Caco-2 (cell line): ENCODE results near the gene LDB1. TPM values are rescaled to one million over a fixed set of nuclear protein-coding genes. Genes with fewer than 3 reads are reported as not detected.
A peak's percentile ranks its signal among the peaks of the same experiment; 100 is the strongest.

Source experiments
- BruUV-seq: library from RNA; stranded (reverse); fragments of 400-500 nt; replicated peaks from 2 replicates; lab custom pipeline; 2021; lab: Mats Ljungman, UMichigan
- CTCF ChIA-PET: fragments of 300-600 bp; sonication (Branson Sonifier 250); formaldehyde crosslinking; loops from one replicate; lab custom pipeline; 2022; ENCODE audit warnings: antibody characterized with exemption; lab: Charles Lee
- POLR2A ChIA-PET: fragments of 300-600 bp; sonication (Branson Sonifier 250); formaldehyde crosslinking; loops from one replicate; lab custom pipeline; 2022; ENCODE audit warnings: antibody characterized with exemption; lab: Charles Lee
- DNase-seq, 2 experiments: peaks; one replicate each; pipeline versions ENCODE4 v3.0.0 to v3.0.0-alpha.2; 2020 to 2022
- H3K27me3 ChIP-seq: replicated peaks from 2 replicates; pipeline ENCODE4 v1.6.0; 2011; ENCODE audit warnings: low read length; ENCODE audit not compliant: control insufficient read depth, insufficient read depth
- H3K36me3 ChIP-seq: 2 replicates; pipeline ENCODE4 v1.5.1; 2011; ENCODE audit warnings: low read length; ENCODE audit not compliant: control insufficient read depth, insufficient read depth
- H3K4me1 ChIP-seq: fragments of 250-450 bp; sonication (Bioruptor Pico); 2 replicates; pipeline ENCODE4 v1.5.1; 2020; ENCODE audit warnings: mild to moderate bottlenecking
- H3K4me3 ChIP-seq: 2 replicates; pipeline ENCODE4 v1.5.1; 2011; ENCODE audit warnings: low read depth, mild to moderate bottlenecking, control low read depth, low read length
- H3K9me3 ChIP-seq: fragments of 250-450 bp; sonication (Bioruptor Pico); 2 replicates; pipeline ENCODE4 v1.5.1; 2020; ENCODE audit warnings: mild to moderate bottlenecking, moderate library complexity
- H3K27ac Mint-ChIP-seq: one replicate; pipeline ENCODE4 v1.8.0; 2022; ENCODE audit warnings: mixed read lengths; ENCODE audit not compliant: unreplicated experiment
- H3K27me3 Mint-ChIP-seq: one replicate; pipeline ENCODE4 v1.8.0; 2022; ENCODE audit warnings: mixed read lengths; ENCODE audit not compliant: insufficient read depth, unreplicated experiment
- H3K36me3 Mint-ChIP-seq: one replicate; pipeline ENCODE4 v1.8.0; 2022; ENCODE audit warnings: mild to moderate bottlenecking, mixed read lengths; ENCODE audit not compliant: insufficient read depth, unreplicated experiment
- H3K4me1 Mint-ChIP-seq: one replicate; pipeline ENCODE4 v1.8.0; 2022; ENCODE audit warnings: low read depth, mixed read lengths; ENCODE audit not compliant: unreplicated experiment
- H3K4me3 Mint-ChIP-seq: one replicate; pipeline ENCODE4 v1.8.0; 2022; ENCODE audit warnings: mild to moderate bottlenecking, moderate library complexity, mixed read lengths; ENCODE audit not compliant: unreplicated experiment
- H3K9me3 Mint-ChIP-seq: one replicate; pipeline ENCODE4 v1.8.0; 2022; ENCODE audit warnings: mixed read lengths; ENCODE audit not compliant: unreplicated experiment
- intact Hi-C: fragments of 100-400 bp; cut with micrococcal nuclease; formaldehyde crosslinking; loops from one replicate; pipeline ENCODE4 v1.10.0; 2022; ENCODE audit not compliant: unreplicated experiment
- total RNA-seq: library from RNA; stranded (reverse); gene quantifications from 2 replicates; pipeline ENCODE4 v1.2.3, GENCODE V29; 2022
- TF ChIP-seq, protein P1 (sequence below), 2 experiments: fragments of 200-600 bp in 1 of 2; IDR thresholded peaks; 1 replicate in 1 of 2; 2 replicates in 1 of 2; pipeline versions ENCODE4 v1.5.1 to v1.8.0; 2011 to 2022; ENCODE audit warnings: antibody characterized with exemption in 1 of 2, control low read depth in 1 of 2, inconsistent platforms in 1 of 2, low read depth in 1 of 2, low read length in 1 of 2, mild to moderate bottlenecking in 1 of 2, moderate library complexity in 1 of 2; ENCODE audit not compliant: insufficient read depth in 1 of 2, severe bottlenecking in 1 of 2, unreplicated experiment in 1 of 2

The LDB1 gene
- total RNA-seq, 1 experiment from 2014 or later, result 52.3 TPM

DNA sequence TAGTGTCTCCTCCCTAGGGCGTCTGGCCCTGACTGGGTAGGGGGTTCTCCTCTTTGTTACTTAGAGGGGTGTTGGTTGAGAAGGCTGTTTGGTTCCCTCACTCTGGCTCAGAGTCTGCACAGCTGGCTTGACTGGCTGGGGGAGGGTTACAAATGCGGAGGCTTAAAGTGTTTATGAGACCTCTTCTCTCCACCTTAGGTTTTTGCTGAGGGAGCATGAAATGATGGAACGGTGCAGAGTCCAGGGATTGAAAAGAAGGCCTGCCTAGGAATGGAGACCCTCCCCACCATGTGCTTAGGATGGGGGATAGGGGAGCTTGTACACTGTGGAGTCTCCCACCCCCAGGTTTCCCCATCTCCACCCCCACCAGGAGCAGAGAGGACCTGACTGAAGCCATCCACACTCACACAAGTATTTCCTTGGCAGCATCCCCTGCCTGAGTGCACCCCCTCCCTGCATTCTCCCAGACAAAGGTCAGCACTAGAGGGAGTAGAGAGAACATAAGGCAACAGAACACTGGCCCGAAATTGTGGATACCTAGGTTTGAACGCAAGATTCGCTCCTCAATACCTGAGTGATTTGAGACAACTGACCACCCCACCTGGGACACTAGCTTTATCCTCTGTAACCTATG, 1.7 kb upstream of the LDB1 start:
- TF ChIP-seq, protein P1, sequence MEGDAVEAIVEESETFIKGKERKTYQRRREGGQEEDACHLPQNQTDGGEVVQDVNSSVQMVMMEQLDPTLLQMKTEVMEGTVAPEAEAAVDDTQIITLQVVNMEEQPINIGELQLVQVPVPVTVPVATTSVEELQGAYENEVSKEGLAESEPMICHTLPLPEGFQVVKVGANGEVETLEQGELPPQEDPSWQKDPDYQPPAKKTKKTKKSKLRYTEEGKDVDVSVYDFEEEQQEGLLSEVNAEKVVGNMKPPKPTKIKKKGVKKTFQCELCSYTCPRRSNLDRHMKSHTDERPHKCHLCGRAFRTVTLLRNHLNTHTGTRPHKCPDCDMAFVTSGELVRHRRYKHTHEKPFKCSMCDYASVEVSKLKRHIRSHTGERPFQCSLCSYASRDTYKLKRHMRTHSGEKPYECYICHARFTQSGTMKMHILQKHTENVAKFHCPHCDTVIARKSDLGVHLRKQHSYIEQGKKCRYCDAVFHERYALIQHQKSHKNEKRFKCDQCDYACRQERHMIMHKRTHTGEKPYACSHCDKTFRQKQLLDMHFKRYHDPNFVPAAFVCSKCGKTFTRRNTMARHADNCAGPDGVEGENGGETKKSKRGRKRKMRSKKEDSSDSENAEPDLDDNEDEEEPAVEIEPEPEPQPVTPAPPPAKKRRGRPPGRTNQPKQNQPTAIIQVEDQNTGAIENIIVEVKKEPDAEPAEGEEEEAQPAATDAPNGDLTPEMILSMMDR (IDR thresholded peaks at IDR 0.05; ENCODE audit: insufficient read depth in 1 of 2, low read depth in 1 of 2, low read length in 1 of 2, severe bottlenecking in 1 of 2, unreplicated experiment in 1 of 2), result peak in 1 of 2 experiments; percentile 30
- H3K9me3 Mint-ChIP-seq, result no peaks in the 10 kb centered on the region
- H3K9me3 ChIP-seq, result no peaks in the 10 kb centered on the region
- no peaks in the 10 kb centered on the region for H3K27me3 Mint-ChIP-seq
- H3K27me3 ChIP-seq, result no peaks in the 10 kb centered on the region
- H3K4me1 Mint-ChIP-seq, result peaks cover 15% of the 10 kb centered on the region
- ChIA-PET CTCF (no interaction called here), POLR2A (no interaction called here)
- DNase-seq, result peak in 1 of 2 experiments; percentile 20
- H3K36me3 ChIP-seq, result no peaks in the 10 kb centered on the region
- peaks cover 29% of the 10 kb centered on the region; the same call in 1 of the 2 replicates for H3K4me1 ChIP-seq
- H3K36me3 Mint-ChIP-seq, result no peaks in the 10 kb centered on the region
- no peak overlapping the region for H3K4me3 Mint-ChIP-seq
- no TSS peak for BruUV-seq
- H3K4me3 ChIP-seq, result no peak overlapping the region
- H3K27ac Mint-ChIP-seq, result no peak overlapping the region
- intact Hi-C loops, result no loop called here

DNA sequence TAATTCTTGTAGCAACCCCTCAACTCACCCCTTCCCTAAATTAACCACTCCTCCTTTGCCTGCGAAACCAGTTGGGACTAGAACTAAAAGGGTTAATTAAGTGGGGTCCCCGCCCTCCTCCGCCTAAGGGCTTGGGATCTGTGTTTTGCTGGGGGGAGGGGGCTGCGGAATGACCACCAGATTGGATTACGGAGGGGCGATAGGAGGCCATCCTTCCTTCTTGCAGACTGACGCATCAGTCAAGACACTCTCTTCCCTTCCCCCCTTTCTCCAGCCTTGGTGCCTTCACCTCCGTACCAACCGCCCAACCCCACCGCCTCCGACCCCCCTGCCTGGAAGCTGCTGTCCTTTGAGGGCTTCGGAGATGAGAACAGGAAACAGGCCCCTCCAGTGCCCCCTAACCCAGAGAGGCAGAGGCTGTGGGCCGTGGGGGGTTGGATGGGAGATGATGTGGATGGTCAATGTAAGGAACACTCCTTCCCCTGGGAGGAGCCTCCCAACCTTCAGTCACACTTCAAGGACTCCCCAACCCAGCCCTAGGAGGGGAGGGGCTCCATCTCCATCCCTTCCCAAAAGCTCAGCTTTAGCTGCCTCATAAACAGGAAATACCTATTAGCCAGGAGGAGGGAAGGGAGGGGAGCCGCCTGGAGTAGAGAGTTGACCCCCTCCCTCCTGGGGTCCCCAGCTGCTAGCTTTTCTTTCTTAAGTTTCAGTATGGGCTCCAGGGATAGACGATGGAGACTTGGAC, 997 bp upstream of the LDB1 start:
- Mint-ChIP-seq H3K4me1 (peaks cover 18% of the 10 kb centered on the region), H3K36me3 (no peaks in the 10 kb centered on the region), H3K27me3 (no peaks in the 10 kb centered on the region), H3K9me3 (no peaks in the 10 kb centered on the region), H3K27ac (peak overlapping the region; percentile 55), H3K4me3 (peak overlapping the region; percentile 77)
- Histone ChIP-seq H3K36me3 (no peaks in the 10 kb centered on the region), H3K4me1 (peaks cover 29% of the 10 kb centered on the region; the same call in 1 of the 2 replicates), H3K27me3 (no peaks in the 10 kb centered on the region), H3K4me3 (peak overlapping the region; percentile 90), H3K9me3 (no peaks in the 10 kb centered on the region)
- POLR2A ChIA-PET, result no interaction called here
- no peak for DNase-seq
- intact Hi-C loops, result loop anchor here (1.0 kb wide), 1 partner anchor 11 kb away; no protein-coding TSS in a partner anchor
- CTCF ChIA-PET, result no interaction called here
- TF ChIP-seq, protein P1 (IDR thresholded peaks at IDR 0.05; ENCODE audit: insufficient read depth in 1 of 2, low read depth in 1 of 2, low read length in 1 of 2, severe bottlenecking in 1 of 2, unreplicated experiment in 1 of 2), result no peak
- BruUV-seq, result TSS peak; percentile 34

DNA sequence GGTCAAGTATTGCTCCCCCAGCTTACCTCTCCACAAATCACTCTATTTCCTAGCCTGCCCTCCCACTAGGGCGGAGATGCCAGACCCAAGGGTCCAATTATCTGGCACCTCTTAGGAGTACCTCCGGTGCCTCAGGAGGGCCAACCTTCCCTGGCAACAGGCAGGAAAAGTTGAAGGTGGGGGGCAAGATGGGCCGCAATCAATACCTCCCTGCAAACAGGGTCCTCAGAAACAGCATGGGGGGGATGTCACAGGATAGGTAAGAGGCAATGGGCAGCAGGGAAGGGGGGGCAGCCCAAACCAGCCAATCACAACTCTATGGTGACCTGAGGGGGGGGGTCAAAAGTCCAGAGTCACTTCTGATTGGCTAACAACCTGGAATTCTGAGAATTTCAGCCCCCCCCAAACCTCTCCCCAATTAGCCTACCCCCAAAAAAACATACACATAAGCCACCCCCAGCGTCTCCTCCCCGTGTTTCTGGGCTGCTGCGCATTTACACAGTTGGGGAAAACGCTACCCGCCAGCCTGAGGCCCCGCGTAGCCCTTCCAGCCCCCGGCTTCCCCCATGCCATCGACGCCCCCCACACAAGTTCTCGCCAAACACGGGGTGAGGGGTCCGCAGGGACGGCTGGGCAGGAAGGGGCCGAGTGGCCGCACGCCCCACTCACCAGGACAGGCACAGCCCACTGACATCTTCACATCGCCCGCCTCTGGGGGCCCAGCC, 589 bp downstream of the LDB1 start:
- peaks cover 37% of the 10 kb centered on the region for H3K4me1 ChIP-seq

More for the DNA sequence above, 589 bp downstream of the LDB1 start:
- peak overlapping the region; percentile 90 for H3K4me3 ChIP-seq
- no peaks in the 10 kb centered on the region for H3K9me3 Mint-ChIP-seq
- no peaks in the 10 kb centered on the region for H3K9me3 ChIP-seq
- H3K27me3 Mint-ChIP-seq, result no peaks in the 10 kb centered on the region
- H3K36me3 Mint-ChIP-seq, result peaks cover 7% of the 10 kb centered on the region
- peak; percentile 58 to 62 for DNase-seq
- ChIA-PET CTCF (interaction anchor here (1.2 kb wide), 1 partner anchor 18 kb away, joined by 3 read pairs; no protein-coding TSS in a partner anchor), POLR2A (no interaction called here)
- TF ChIP-seq, protein P1 (IDR thresholded peaks at IDR 0.05; ENCODE audit: insufficient read depth in 1 of 2, low read depth in 1 of 2, low read length in 1 of 2, severe bottlenecking in 1 of 2, unreplicated experiment in 1 of 2), result no peak
- BruUV-seq, result no TSS peak
- no peaks in the 10 kb centered on the region for H3K27me3 ChIP-seq
- peak overlapping the region; percentile 77 for H3K4me3 Mint-ChIP-seq
- intact Hi-C loops, result loop anchor here (1.0 kb wide), 1 partner anchor 13 kb away; no protein-coding TSS in a partner anchor
- peaks cover 32% of the 10 kb centered on the region for H3K4me1 Mint-ChIP-seq
- H3K36me3 ChIP-seq, result no peaks in the 10 kb centered on the region
- peak overlapping the region; percentile 70 for H3K27ac Mint-ChIP-seq
